GM19025 (cell line): ENCODE measurements around the gene BTBD19.
"Not testable (repeated sequence)": the region's sequence is repeated elsewhere in the genome, so short reads cannot be mapped to it uniquely, and the experiment has no call there.

ENCODE experiments used
- ATAC-seq: cut with Tn5 transposase; IDR thresholded peaks from one replicate; pipeline ENCODE4 v1.9.1; 2021; ENCODE audit warnings: mild to moderate bottlenecking, low read depth, moderate library complexity; ENCODE audit not compliant: unreplicated experiment

The BTBD19 gene, protein sequence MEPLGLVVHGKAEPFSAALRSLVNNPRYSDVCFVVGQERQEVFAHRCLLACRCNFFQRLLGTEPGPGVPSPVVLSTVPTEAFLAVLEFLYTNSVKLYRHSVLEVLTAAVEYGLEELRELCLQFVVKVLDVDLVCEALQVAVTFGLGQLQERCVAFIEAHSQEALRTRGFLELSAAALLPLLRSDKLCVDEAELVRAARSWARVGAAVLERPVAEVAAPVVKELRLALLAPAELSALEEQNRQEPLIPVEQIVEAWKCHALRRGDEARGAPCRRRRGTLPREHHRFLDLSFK

DNA sequence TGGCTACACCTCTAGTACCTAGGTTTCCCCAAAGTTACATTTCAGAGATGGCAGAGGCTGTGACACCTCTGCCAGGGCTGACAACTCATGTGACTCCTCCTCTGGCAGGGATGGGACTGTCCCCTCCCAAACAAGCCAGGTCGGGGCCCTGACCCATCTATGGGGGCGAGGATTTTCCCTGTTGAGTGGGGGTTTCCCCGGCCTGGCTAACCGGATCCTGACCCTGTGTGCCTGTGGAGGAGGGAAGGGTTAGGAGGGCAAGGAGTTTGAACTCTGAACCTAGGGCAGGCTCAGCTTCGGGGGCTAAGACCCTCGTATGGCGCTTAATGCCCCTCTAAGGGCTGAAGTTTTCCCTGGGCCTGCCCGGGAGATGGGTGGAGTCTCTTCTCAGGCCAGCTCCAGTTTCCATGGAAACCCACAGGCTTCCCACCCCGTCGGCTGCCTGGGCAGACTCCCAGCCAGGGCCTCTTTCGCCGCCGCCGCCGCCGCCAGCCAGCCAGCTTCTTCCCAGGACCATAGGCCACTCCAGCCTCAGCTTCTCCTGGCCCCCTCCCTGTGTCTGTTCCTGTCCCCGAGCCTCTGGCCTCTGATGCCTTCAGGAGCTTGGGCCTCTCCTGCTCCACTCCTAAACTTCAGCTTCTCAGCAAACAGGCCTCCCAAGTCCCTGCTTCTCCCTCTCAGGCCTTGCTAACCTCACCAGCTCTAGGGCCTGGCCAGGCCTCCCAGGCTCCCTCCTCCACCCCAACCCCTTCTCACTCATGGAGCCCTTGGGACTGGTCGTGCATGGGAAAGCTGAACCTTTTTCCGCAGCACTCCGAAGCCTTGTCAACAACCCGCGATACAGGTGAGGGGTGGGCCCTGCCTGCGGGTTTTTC, at the start of gene BTBD19:
TSS of gene BTBD19 (plus strand) at position 461 of the 875 bp plus-strand sequence. CDS start at position 759, 298 bp downstream.
- ATAC-seq: peak; percentile 35

DNA sequence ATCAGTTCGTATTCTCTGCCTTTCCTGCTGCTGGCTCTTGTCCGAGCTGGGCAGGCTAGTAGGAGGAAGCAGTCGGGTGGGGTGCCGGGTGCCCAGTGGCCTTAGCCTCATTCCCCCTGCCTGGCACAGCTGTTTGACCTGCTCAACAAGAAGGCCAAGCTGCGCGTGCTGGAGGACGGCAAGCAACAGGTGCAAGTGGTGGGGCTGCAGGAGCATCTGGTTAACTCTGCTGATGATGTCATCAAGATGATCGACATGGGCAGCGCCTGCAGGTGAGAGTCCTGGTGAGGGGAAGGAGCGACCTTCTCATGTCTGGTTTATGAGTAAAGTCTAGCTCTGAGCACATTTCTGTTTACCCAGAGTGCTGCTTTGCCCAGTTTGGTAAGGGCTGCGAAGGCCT, 49.2 kb upstream of the BTBD19 start:
- no peak for ATAC-seq

DNA sequence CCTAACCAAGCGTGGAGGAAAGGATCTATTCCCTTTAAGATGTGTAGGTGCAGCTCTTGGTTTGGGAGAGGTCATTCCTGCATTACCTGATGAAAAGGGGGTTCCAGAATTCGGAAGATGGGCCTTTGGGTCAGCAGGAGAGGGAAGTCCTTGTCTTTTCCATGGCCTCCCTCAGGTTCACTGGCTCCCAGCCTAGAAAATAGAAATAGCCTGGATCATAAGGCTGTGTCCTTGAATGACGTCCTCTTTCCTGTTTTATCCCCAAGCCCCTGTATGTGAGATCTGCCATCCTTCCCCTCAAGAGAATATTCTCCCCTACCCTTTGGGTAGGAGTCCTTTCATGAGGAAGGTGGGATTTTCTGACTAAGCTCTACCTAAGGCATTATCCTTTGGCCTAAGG, 47.4 kb upstream of the BTBD19 start:
- ATAC-seq: no peak

DNA sequence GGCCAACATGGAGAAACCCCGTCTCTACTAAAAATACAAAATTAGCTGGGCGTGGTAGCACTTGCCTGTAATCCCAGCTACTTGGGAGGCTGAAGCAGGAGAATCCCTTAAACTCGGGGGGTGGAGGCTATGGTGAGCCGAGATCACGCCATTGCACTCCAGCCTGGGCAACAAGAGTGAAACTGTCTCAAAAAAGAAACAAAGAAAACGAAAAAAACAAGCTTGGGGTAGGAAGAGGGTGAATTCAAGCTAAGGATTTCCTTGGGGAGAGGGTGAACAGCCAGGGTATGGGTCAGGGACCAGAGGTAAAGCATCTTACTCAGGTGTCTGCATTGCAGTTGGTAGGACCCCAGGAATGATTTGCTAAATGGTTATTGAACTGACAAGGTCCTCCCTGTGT, 41.9 kb upstream of the BTBD19 start:
- ATAC-seq: not testable (repeated sequence)

DNA sequence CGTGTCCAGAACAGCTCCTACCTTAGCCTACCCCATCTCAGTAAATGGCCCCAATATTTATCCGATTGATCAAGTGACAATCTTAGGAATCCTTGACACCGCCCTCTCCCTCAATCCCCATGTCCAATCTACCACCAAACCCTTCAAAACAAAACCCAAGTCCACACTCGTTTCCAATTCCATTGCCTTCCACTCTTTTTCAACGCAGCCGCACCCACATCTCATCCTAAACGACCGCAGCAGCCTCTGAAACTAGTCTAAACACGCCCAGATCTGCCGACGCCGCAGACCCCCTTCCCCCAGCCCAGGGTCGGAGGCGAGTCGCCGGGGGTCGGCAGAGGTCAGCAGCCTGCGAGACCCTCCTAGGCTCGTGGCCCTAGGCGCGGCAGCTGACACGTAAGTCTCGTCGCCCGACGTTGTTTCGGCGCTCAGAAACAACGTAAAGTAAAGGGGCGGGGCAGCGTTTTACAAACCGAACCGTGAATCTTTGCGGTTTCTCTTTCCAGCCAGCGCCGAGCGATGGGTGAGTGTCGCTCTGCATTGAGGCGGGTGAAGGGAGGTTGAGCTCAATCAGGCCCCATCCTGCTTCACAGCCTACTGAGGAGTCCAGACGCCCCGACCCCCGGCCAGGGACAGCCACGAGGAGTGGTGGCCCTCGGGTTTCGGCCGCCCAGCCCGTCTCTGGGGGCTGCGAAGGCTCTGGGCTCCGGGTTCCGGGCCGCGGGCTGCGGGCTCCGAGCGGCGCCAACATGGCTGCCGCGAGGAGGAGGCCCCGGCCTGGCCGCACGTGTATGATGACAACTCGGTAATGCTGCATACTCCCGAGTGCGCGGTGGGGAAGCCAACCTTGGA, 33.0 kb upstream of the BTBD19 start, which contains the start of gene RPS8:
TSS of gene RPS8 (plus strand) at position 463 of the 852 bp plus-strand sequence. CDS start at position 520, 57 bp downstream.
- ATAC-seq: peak; percentile 65

DNA sequence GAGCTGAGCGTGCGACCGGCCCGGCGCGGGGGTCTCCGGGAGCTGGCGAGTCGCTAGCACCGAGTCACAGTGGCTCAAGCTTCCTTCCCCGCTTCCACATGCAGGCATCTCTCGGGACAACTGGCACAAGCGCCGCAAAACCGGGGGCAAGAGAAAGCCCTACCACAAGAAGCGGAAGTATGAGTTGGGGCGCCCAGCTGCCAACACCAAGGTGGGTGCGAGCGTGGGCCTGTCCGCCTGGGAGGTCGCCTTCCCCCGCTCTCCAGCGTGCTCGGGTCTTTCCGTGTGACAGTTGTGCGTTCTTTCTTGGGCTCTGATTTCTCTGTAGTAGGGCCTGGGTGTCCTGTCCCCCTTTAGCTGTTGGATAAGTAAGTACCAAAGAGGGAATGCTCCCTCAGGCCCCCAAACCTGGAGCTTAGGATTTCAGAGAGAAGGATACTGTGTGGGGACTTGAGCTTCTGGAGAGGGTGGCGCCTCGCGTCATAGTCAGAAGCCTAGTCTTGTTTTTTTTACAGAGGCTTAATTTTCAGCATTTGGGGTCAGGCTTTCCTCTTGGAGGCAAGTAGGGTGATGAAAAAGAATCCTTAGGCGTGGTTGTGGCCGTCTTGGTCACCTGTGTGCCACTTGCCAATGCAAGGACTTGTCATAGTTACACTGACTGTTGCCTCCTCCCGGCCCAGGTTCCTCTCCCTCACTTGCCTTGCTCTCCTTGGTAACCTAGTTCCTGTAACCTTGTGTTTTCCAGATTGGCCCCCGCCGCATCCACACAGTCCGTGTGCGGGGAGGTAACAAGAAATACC, 32.2 kb upstream of the BTBD19 start:
- no peak for ATAC-seq

DNA sequence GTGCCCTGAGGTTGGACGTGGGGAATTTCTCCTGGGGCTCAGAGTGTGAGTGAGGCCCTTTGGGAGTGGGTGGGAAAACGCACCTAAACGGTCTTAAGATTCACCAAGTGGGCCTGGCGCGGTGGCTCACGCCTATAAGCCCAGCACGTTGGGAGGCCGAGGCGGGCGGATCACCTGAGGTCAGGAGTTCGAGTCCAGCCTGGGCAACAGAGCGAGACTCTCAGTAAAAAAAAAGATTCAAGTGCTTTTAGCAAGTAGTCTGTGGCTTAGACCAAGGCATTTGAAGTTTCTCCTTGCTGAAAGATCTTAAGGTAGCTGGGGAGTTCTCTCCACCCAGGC, 31.6 kb upstream of the BTBD19 start:
- ATAC-seq: no peak

DNA sequence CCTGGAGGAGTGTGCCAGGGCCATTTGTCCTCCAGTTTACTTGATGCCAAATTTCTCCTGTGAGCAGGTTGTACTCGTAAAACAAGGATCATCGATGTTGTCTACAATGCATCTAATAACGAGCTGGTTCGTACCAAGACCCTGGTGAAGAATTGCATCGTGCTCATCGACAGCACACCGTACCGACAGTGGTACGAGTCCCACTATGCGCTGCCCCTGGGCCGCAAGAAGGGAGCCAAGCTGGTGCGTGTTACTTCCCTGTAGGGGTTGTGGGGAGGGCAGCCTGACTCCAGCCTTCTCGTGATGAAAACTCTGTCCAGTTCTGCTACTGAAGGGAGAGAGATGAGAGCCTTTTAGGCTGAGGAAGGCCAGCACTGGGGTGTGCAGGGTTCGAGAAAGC, 30.8 kb upstream of the BTBD19 start:
- ATAC-seq: no peak

DNA sequence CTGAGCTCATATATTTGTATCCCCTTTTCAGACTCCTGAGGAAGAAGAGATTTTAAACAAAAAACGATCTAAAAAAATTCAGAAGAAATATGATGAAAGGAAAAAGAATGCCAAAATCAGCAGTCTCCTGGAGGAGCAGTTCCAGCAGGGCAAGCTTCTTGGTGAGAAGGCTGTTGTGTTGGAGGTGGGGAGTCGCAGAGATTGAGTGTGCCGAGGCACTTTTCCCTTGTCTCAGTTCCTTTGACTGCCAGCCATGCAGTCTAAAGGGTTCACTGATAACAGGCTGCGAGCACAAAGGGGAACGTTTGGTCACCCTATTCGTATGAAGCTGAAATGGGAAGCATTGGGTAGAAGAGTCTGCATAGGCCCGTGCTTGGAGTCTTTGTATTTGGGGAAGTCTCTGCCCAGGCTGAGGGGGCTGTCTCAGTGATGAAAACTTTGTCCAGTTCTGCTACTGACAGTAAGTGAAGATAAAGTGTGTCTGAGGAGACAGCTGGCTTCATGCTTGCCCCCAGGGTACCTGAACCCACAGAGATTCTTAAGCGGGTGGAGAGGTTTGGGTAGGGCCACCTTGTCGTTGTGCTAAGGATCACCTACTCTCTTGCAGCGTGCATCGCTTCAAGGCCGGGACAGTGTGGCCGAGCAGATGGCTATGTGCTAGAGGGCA, 30.2 kb upstream of the BTBD19 start:
- ATAC-seq: no peak

DNA sequence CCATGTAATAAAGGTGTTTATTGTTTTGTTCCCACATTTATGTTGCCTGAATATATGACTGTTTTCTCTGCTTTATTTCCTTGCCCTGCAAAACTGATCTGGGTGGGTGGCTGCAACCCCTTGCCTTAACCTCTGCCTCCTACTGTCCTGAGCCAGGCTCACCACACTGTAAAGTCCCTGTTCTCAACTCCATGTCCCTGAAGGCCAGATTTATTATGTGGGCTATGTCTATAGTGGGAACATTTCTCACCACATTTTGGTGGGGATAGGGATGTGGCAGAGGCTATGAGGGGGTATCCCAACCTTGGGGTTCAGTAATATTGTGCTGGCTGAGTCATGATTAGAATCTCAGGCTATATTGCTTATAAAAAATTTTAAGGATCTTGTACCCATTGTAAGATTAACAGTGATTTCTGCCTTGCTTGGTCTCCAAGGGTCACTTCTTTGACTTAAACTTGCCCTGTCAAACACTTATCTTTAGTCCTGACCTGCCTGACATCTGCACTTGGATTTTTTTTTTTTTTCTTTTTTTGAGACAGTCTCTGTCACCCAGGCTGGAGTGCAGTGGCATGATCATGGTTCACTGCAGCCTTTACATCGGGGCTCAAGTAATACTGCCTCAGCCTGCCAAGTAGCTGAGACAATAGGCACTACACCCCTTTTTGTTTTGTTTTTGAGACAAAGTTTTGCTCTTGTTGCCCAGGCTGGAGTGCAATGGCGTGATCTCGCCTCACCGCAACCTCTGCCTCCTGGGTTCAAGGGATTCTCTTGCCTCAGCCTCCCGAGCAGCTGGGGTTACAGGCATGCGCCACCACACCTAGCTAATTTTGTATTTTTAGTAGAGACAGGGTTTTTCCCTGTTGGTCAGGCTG, 29.4 kb upstream of the BTBD19 start:
- no peak for ATAC-seq

DNA sequence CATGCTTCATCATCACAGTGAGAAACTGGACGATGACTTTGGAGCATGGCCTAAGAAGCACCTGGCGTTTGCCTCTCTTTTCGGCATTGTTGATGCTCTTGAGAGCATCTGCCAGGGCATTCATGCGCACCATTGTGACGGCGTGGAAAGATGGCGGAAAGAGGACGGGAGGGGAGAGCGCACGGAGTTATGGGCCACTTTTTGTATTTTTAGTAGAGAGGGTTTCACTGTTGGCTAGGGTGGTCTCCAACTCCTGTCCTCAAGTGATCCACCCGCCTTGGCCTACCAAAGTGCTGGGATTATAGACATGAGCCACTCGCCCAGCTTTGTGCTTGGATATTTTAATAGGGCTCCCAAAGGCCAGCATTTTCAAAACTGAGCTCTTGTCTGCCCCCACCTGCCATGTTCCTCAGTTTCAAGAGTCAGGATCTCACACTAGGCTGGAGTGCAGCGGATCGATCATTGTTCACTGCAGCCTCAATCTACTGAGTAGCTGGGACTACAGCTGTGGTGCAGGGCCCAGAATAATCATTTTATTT, 27.7 kb upstream of the BTBD19 start:
- no peak for ATAC-seq

DNA sequence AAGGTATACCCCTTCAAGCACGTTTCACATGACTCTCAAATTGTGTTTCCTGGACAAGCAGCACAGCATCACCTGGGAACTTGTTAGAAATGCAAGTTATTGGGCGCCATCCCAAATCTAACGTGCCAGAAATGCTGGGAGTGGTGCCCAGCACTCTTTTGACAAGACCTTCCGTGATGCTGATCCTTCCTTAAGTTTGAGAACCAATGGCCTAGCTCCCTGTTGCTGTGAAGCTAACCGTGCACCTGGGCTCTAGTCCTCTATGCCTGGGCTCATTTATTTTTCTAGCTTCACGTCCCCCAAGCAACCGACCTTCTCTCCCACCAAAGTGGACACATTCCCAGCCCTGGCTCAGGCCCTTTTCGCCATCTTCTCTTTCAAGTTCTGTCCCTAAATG, 24.6 kb upstream of the BTBD19 start:
- ATAC-seq: no peak

DNA sequence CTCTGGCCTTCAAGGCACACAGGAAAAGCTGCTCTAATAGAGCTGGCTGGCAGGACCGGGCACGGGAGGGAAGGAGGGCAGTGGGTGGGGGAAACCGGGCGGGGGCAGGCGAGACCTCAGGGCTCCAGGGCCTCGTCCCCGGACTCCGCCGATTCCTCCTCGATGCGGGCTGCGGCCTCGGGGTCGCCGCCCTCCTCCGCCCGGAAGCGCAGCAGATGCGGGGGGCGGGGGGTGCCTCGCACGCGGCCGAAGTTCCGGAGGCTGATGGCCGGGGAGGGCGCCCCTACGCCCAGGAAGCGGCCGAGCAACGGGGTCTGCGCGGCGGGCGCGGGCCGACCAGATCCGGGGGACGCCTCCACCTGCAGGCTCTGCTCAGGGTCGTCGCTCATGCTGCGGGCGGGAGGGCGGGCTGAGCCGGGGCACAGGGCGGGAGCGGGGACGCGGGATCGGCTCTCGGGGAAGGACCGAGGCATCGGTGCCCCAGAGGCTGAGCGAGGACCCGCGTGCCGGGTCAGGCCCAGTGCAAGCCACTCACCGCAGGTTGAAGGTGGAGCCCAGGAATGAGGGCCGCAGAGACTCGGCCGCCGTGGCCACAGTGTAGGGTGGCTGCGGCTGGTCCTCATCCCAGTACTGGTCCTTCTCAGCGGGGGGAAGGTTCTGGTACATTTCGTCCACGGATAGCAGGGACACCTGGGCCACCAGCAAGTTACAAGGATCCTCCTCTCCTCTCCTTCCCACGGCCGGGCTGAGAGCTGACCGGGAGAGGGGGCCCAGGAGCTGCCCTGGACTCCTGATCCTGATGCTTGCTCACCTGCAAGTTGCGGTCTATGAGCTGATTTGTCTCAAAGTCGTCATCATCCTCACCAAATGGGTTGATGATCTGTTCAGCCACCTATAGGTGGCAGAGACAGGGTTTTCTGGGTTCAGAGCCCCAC, 24.0 kb upstream of the BTBD19 start:
- no peak for ATAC-seq

DNA sequence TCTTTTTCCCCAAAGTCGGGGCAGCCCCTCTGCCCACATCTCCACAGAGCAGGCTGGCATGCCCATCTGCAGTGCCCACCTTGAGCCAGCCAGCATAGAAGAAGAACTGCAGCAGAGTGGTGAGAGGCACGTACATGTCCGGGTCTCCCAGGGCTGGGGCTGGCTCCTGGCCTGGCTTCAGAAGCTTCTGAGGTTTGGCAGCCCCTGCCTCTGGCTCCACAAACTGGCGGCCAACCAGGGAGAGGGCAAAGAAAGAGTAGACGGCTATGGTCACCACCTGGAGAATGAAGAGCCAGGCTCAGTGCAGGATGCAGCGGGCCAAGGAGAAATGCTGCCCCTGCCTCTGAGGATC, 23.3 kb upstream of the BTBD19 start:
- ATAC-seq: no peak

DNA sequence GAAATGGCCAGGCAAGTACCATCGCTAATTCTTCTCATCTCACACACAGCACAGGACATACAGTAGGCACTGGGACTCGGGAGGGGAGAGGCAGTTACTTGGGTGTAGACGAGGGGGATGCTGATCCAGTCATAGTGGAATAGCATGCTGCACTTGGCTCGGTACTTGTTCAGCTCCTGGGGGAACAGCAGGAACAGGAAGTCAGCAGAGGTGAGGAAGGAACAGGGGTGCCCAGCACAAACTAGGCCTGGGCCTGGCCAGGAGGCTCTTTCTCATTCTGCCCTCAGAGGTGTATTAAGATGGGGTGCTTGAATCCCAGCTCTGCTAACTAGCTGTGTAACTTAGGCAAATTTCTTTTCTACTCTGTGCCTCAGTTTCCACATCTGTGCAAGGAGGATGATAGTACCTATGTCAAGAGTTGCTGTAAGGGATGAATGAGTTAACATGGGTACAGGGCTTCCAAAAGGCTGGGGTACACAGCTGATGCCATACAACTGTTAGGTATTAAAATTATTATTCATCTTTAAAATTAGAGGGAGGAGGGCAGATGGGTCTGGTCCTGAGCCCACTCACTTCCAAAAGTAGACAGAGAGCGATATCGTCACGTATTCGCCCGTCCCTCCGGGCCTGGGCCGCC, 22.7 kb upstream of the BTBD19 start:
- no peak for ATAC-seq

DNA sequence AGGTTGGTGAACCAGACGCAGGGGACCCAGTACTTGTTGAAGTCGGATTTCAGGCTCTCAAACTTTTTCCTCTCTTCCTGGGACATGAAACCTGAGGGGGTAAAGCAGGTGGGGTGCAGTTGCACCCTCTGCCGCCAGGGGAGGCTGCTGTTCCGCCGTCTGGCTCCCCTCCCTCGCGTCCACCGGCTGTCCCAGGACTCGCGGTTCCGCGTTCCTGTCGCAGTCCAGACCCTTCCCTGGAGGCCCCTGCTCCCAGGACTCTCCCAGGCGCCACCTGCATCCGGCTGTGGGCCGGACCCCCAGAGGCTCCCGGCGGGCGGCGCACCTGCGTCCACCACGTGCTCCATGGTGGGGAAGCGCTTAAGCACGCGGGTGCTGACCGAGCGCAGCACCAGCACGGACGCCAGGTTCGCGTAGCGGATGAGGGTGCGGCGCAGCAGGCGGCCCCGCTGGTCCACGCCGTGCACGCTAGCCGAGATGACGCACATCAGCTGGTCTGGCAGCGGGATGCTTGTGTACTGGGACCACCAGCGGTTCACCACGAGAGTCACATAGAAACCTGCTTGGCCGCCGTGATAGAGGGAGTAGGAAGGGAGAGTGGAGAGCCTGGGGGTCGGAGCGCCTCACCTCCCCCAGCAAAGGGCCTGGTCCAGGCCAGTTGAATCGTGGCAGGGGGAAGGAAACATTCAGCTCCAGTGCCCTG, 22.0 kb upstream of the BTBD19 start:
- ATAC-seq: no peak
